ENCODE data around the gene SMOC1. TPM values are rescaled to one million over a fixed set of nuclear protein-coding genes. Genes with fewer than 3 reads are reported as not detected.

The SMOC1 gene
- total and polyA plus RNA-seq, 2 experiments from 2014 or later, result 0.70 to 3.5 TPM

DNA sequence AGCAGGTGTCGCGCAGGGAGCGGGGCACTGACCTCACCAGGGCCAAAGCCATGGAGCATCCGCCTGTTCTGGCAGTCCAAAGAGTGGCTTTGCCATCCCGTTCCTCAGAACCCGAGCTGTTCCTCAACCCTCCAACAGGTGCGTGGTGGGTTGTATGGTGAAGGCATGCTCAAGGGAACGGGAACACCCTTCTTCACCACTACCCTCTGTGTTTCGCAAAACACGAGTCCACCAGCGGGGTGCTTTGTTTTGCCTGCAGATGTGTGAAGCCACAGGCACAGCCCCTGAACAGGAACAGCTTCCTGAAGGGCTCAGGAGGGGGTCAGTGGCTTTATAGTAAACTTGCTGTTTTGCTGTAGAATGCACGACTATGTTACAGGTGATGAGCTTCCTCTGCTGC lies 52.7 kb downstream of the SMOC1 start:
- Histone ChIP-seq H3K27me3 (replicated peaks; ENCODE audit: insufficient read depth) (peaks cover 17% of the 10 kb centered on the region), H3K9me3 (ENCODE audit: low read depth) (no peaks in the 10 kb centered on the region), H3K79me2 (ENCODE audit: insufficient read depth) (no peaks in the 10 kb centered on the region), H3K4me2 (ENCODE audit: unreplicated experiment) (no peak overlapping the region), H3K4me3 (no peak overlapping the region), H4K20me1 (ENCODE audit: insufficient read depth) (no peaks in the 10 kb centered on the region), H3K4me1 (ENCODE audit: insufficient read depth) (no peaks in the 10 kb centered on the region), H3K9ac (no peak overlapping the region), H3K27ac (no peak overlapping the region), H3K36me3 (ENCODE audit: low read depth) (no peaks in the 10 kb centered on the region), H3K9me2 (ENCODE audit: insufficient read depth) (no peaks in the 10 kb centered on the region), H2AFZ (no peak overlapping the region), H3F3A (ENCODE audit: insufficient read depth) (no peaks in the 10 kb centered on the region)
- TF ChIP-seq EZH2 (IDR thresholded peaks at IDR 0.05; ENCODE audit: insufficient read depth, poor library complexity, severe bottlenecking) (no peak), EZH2phosphoT487 (IDR thresholded peaks at IDR 0.05; ENCODE audit: insufficient read depth, low read depth) (no peak)
- WGBS, 2 experiments (ENCODE audit: low coverage in 1 of 2, low lambda C conversion rate in 2 of 2, missing lambda C conversion rate in 2 of 2), result 38% methylated on average over 12 of the region's 12 CpGs
- in situ Hi-C loops (cut with MboI), result no loop called here
- no peak for DNase-seq

DNA sequence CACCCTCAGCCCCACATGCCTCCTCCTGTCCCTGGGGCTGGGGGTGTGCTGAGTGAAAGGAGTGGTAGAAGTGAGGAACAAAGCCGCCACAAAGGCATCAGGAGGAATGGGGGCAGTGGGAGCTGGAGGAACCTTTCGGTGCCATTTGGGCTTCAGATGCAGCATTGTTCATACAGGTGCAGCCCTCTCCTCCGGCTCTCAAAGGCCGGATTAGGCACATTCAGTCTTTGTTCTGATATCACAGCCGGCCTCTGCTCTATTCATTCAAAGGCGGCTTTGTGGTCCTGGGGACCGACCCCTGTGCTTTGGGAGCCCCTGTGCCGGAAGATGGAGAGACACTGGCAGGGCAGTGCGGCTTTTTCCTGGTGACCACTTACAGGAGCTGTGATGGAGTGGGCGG lies 53.2 kb downstream of the SMOC1 start:
- Histone ChIP-seq H3K9me2 (ENCODE audit: insufficient read depth) (no peaks in the 10 kb centered on the region), H3K4me2 (ENCODE audit: unreplicated experiment) (no peak overlapping the region), H3K9me3 (ENCODE audit: low read depth) (no peaks in the 10 kb centered on the region), H3K9ac (no peak overlapping the region), H3K4me1 (ENCODE audit: insufficient read depth) (no peaks in the 10 kb centered on the region), H3K36me3 (ENCODE audit: low read depth) (no peaks in the 10 kb centered on the region), H3K27ac (no peak overlapping the region), H3F3A (ENCODE audit: insufficient read depth) (no peaks in the 10 kb centered on the region), H4K20me1 (ENCODE audit: insufficient read depth) (no peaks in the 10 kb centered on the region), H3K27me3 (replicated peaks; ENCODE audit: insufficient read depth) (peaks cover 18% of the 10 kb centered on the region), H3K4me3 (no peak overlapping the region), H2AFZ (no peak overlapping the region), H3K79me2 (ENCODE audit: insufficient read depth) (no peaks in the 10 kb centered on the region)
- DNase-seq, result no peak
- TF ChIP-seq EZH2phosphoT487 (IDR thresholded peaks at IDR 0.05; ENCODE audit: insufficient read depth, low read depth) (no peak), EZH2 (IDR thresholded peaks at IDR 0.05; ENCODE audit: insufficient read depth, poor library complexity, severe bottlenecking) (no peak)
- in situ Hi-C loops (cut with MboI), result no loop called here
- 28 to 45% methylated on average over 10 of the region's 10 CpGs for WGBS, 2 experiments (ENCODE audit: low coverage in 1 of 2, low lambda C conversion rate in 2 of 2, missing lambda C conversion rate in 2 of 2)

DNA sequence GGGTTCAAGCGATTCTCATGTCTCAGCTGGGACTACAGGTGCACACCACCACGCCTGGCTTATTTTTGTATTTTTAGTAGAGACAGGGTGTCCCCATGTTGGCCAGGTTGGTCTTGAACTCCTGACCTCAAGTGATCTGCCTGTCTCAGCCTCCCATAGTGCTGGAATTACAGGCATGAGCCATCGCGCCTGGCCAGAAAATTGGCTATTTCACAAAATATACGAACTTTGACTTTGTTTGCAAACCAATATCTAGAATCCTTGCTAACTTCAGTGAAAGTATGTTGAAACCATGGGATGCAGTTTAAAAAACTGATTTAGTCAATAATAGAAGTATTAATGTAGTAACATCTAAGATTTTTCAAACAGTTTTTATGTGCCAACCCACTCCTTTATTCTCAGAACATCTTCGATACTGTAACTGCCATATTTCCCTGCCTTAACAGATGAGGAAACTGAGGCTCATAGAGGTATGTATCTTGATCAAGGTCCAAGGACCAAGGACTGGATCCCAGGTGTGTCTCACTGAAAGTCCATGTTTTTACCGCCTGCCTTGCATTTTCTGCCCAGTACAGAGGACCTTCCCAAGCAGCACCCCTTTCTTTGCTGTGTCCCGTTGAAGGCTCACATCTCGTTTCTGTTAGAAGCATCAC lies 54.5 kb downstream of the SMOC1 start:
- no peak for DNase-seq
- Histone ChIP-seq H3K79me2 (ENCODE audit: insufficient read depth) (no peaks in the 10 kb centered on the region), H3F3A (ENCODE audit: insufficient read depth) (no peaks in the 10 kb centered on the region), H3K4me2 (ENCODE audit: unreplicated experiment) (no peak overlapping the region), H3K36me3 (ENCODE audit: low read depth) (no peaks in the 10 kb centered on the region), H4K20me1 (ENCODE audit: insufficient read depth) (no peaks in the 10 kb centered on the region), H3K9me3 (ENCODE audit: low read depth) (no peaks in the 10 kb centered on the region), H3K27me3 (replicated peaks; ENCODE audit: insufficient read depth) (peaks cover 21% of the 10 kb centered on the region), H3K9me2 (ENCODE audit: insufficient read depth) (no peaks in the 10 kb centered on the region), H2AFZ (no peak overlapping the region), H3K4me3 (no peak overlapping the region), H3K4me1 (ENCODE audit: insufficient read depth) (no peaks in the 10 kb centered on the region), H3K9ac (no peak overlapping the region), H3K27ac (no peak overlapping the region)
- TF ChIP-seq EZH2phosphoT487 (IDR thresholded peaks at IDR 0.05; ENCODE audit: insufficient read depth, low read depth), result no peak
- TF ChIP-seq EZH2 (IDR thresholded peaks at IDR 0.05; ENCODE audit: insufficient read depth, poor library complexity, severe bottlenecking), result no peak
- in situ Hi-C loops (cut with MboI), result no loop called here
- 36 to 42% methylated on average over 9 of the region's 9 CpGs for WGBS, 2 experiments (ENCODE audit: low coverage in 1 of 2, low lambda C conversion rate in 2 of 2, missing lambda C conversion rate in 2 of 2)

DNA sequence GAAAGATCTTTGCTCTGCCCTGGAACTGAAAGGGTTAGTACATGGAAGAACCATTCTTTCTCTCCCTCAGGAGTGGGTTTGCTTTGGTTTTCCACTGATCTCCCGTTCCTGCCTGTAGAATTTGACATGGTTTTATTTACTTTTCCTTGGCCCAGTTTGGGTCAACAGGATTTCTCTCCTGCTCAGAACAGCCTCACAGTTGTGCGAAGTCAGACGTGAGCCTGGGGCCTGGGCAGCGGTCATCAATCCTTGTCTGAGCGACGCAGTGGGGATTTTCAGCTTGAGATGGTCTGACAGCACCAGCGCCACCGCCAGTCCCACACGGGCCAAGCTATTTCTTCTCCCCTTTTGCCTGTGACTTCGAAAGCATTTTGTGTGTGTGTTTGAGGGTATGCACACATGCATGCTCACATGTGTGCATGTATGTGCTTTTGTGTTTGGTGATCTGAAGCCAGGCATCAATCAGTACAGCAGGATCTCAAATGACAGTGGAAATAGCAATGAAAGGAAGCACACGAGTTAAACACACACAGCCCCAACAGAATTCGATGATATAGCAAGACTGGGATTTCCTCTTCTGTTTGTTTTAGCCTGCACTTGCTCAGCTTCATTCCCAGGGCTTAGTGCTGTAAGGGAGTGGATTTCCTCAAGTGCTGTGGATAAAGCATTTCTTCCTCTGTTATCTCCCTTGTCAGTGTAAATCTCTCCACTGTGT lies 58.3 kb downstream of the SMOC1 start:
- no peak for TF ChIP-seq EZH2phosphoT487 (IDR thresholded peaks at IDR 0.05; ENCODE audit: insufficient read depth, low read depth)
- TF ChIP-seq EZH2 (IDR thresholded peaks at IDR 0.05; ENCODE audit: insufficient read depth, poor library complexity, severe bottlenecking), result no peak
- Histone ChIP-seq H3K27me3 (replicated peaks; ENCODE audit: insufficient read depth) (peaks cover 21% of the 10 kb centered on the region; the same call in 1 of the 2 replicates), H3K36me3 (ENCODE audit: low read depth) (no peaks in the 10 kb centered on the region), H3K4me2 (ENCODE audit: unreplicated experiment) (no peak overlapping the region), H3K9me3 (ENCODE audit: low read depth) (no peaks in the 10 kb centered on the region), H2AFZ (no peak overlapping the region), H3F3A (ENCODE audit: insufficient read depth) (no peaks in the 10 kb centered on the region), H3K9me2 (ENCODE audit: insufficient read depth) (no peaks in the 10 kb centered on the region), H3K4me3 (no peak overlapping the region), H3K4me1 (ENCODE audit: insufficient read depth) (no peaks in the 10 kb centered on the region), H4K20me1 (ENCODE audit: insufficient read depth) (no peaks in the 10 kb centered on the region), H3K79me2 (ENCODE audit: insufficient read depth) (no peaks in the 10 kb centered on the region), H3K27ac (no peak overlapping the region), H3K9ac (no peak overlapping the region)
- WGBS, 2 experiments (ENCODE audit: low coverage in 1 of 2, low lambda C conversion rate in 2 of 2, missing lambda C conversion rate in 2 of 2), result 28 to 31% methylated on average over 12 of the region's 12 CpGs
- DNase-seq, result no peak
- in situ Hi-C loops (cut with MboI), result no loop called here

Data from GM23248 (cell line).